Panc1 (cell line): ENCODE measurements around the gene SSC5D.

Experiments
- CTCF ChIP-seq: fragments of 450-650 bp; IDR thresholded peaks from 2 replicates; pipeline ENCODE4 v1.5.1; 2017; ENCODE audit warnings: mild to moderate bottlenecking
- POLR2AphosphoS5 ChIP-seq: IDR thresholded peaks from 2 replicates; pipeline ENCODE4 v1.6.1; 2012; ENCODE audit warnings: mild to moderate bottlenecking, low read depth, low read length, moderate library complexity
- REST ChIP-seq, 2 experiments: IDR thresholded peaks; 2 replicates each; pipeline ENCODE4 v1.6.1; 2011 to 2012; ENCODE audit warnings: low read depth in 2 of 2, control low read depth in 1 of 2, low read length in 1 of 2, mild to moderate bottlenecking in 1 of 2, moderate library complexity in 1 of 2; ENCODE audit not compliant: insufficient read depth in 1 of 2
- SIN3A ChIP-seq: IDR thresholded peaks from 2 replicates; pipeline ENCODE4 v1.6.1; 2012; ENCODE audit warnings: low read depth, mild to moderate bottlenecking, low read length, moderate library complexity, borderline replicate concordance; ENCODE audit not compliant: insufficient read depth

- 0 out of 2 replicates have a peak, but pooled peaks have one; percentile 47 for TF ChIP-seq SIN3A
- TF ChIP-seq REST (IDR thresholded peaks at IDR 0.05; ENCODE audit: insufficient read depth in 1 of 2, low read depth in 2 of 2, low read length in 1 of 2): 0 out of 4 replicates have a peak, but pooled peaks of 1 of the 2 experiments have one; percentile 46
- no peak for TF ChIP-seq CTCF
- TF ChIP-seq POLR2AphosphoS5: peak; percentile 67; the same call in 1 of the 2 replicates
Measured at GRCh38 chr19:55549500-55550320, 61.5 kb downstream of the SSC5D start.
